HG02885 (cell line): ENCODE results near the gene TFCP2L1.

Experiments
- ATAC-seq: cut with Tn5 transposase; IDR thresholded peaks from one replicate; pipeline ENCODE4 v1.9.1; 2021; ENCODE audit warnings: mild to moderate bottlenecking; ENCODE audit not compliant: unreplicated experiment, poor library complexity

The TFCP2L1 gene

DNA sequence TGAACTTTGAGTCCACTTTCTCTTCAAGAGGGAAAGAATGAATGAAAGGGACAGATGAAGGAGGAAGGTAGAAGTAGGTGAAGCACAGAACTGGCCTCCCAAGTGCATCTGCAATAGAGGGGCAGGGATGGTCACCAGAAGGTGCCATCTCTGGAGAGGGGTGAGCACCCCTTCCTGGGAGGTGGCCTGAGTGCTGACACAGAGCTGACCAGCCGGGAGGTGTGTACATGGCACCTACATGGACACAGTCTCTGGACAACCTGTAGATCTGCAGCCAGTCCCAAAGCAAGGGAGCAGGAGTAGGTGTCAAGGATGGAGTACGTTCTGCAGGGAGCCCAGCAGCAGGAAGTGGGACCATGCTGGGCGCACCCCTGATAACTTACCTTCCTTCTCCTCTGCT lies 83.2 kb downstream of the TFCP2L1 start:
- no peak for ATAC-seq

DNA sequence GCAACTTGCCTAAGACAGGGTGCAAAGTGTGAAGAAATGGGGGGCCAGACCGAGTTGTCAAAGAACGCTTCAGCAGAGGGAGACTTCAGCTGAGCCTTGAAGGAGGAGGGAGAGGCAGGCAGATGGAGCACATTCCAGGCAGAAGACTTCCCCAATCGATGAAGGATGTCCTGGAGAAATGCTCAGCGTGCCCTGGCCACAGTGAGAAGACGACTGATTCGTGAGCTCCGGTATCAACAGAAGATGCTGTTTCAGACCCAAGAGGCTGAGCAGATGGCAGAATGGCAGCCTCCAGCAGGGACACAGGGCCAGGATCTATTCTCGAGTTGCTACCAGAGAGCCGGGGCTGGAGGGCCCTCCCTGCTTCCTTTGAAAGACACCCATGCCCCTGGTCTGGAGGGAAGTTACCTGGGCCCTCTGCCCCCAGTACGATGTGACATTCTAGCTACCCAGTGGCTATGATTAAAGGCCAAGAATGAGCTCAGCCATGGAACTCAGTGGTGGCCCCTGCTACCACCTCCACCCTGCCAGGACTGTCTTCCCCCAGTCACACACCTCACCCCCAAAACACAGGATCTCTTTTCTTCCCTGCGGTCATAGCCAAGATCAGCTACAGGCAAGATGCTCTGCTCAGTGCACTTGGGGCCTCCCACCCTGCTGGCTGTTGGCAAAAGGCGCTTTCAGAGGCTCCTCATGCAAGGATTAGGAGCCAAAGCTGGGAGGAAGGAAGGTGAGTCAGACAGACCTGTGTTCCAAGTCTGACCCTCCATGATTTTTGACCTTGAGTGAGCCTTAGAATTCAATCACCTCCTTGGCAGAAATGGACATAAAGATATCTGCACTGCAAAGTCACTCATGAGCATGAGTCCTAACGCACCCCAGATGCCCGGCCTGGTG lies 84.3 kb downstream of the TFCP2L1 start:
- no peak for ATAC-seq

DNA sequence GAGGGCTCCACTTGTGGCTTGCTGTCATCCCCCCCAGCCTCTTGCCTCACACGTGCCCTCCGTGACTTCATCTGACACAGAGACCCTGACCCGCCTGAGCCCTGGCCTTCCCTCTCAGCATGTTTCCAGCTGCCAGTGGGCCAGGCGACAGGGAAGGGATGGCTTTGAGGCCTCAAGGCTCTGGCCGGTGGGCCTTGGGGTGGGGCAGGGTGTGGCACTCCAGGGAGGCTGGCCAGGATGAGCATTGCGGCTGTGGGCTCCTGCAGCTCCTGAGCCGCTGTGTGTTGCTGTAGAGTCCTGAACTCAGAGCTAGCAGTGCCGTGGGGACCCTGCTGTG lies 85.0 kb downstream of the TFCP2L1 start:
- ATAC-seq = no peak

DNA sequence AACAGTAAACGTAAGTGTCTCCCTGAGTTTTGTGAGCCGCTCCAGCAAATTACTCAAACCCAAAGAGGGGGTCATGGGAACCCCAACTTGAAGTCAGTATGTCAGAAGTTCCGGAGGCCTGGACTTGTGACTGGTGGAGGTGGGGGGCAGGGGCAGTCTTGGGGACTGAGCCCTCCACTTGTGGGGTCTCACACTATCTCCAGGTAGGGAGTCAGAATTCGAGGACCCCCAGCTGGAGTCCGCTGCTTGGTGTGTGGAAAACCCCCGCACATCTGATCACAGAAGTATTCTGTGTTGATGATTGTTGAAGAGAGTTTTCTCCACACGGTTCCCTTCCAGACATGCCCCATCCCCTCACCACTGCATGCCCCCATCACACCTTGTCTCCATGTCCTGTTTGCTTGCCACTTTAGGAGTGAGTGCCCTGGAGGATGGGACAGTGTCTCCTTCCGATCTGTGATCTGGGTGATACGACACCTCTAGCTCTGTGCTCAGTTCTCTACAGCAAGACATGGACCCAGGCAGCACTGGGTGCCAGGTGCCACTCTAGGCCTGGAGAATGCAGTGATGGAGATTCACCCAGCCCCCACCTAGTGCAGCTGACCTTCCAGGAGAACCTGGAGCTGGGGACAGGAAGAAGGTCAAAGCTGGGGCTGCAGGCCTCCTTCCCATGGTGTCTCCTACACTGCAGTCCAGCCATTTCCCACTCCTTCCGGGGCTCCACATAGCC lies 85.6 kb downstream of the TFCP2L1 start:
- ATAC-seq = no peak

GRCh38 chr2:121197369-121198091 lies 87.5 kb downstream of the TFCP2L1 start:
- no peak for ATAC-seq

GRCh38 chr2:121196849-121197155 lies 88.2 kb downstream of the TFCP2L1 start:
- ATAC-seq = no peak

GRCh38 chr2:121196132-121196848 lies 88.7 kb downstream of the TFCP2L1 start:
- no peak for ATAC-seq

DNA sequence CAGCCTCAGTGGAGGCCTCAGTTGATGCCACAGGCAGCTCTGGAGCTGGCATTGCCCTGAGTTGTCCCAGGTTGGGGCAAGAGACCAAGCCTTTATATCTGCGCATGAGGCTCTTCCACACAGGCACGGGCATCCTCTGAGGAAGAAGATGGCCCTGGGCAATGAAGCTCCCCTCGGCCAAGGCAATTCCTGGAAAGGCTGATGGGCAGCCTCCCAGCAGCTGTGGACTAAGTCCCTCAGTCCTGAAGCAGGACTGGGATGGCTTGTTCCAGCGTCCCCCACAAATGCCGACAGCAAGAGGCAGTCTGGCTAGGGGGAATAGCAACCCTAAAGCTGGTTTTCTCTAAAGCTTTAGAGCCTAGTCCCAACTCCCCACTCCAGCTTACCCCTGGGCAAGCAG lies 90.0 kb downstream of the TFCP2L1 start:
- no peak for ATAC-seq

DNA sequence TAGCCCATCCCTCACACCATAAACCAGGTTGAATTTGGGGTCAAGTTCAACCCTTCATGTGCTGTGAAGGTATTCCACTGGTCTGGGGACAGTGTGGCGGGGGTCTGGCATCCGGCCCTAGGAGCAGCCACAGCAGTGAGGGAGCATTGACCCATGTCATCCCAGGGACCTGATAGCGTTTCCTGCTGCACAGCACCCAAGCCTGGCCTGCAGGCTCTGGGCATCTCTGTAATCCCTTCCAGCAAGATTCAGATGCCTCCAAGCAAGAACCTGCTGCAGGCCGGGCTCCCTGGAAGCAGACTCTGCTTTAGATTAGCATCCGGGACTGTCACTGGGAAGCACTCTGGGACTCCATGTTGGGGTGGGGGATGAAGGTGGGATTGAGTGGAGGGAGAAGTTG lies 90.4 kb downstream of the TFCP2L1 start:
- ATAC-seq = no peak

GRCh38 chr2:121193185-121193584 lies 91.8 kb downstream of the TFCP2L1 start:
- no peak for ATAC-seq

DNA sequence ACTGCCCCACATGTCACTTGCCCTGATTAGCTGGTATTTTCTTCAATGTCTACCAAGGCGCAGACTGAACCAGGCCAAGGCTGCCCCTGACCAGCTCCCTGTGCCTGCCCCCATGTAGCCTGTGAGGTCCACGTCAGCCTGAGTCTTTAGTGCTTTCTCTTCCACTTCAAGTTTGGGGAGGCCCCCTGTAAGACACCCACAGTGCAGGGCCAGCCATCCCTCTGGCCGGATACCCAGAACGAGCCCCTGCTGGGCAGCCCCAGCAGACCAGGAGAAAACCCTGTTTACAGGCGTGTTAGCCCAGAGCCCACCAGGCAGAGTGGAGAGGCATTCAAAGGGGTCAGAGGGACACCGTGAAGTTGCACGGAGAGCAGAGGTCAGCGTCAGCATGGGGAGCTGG lies 92.4 kb downstream of the TFCP2L1 start:
- ATAC-seq = no peak

DNA sequence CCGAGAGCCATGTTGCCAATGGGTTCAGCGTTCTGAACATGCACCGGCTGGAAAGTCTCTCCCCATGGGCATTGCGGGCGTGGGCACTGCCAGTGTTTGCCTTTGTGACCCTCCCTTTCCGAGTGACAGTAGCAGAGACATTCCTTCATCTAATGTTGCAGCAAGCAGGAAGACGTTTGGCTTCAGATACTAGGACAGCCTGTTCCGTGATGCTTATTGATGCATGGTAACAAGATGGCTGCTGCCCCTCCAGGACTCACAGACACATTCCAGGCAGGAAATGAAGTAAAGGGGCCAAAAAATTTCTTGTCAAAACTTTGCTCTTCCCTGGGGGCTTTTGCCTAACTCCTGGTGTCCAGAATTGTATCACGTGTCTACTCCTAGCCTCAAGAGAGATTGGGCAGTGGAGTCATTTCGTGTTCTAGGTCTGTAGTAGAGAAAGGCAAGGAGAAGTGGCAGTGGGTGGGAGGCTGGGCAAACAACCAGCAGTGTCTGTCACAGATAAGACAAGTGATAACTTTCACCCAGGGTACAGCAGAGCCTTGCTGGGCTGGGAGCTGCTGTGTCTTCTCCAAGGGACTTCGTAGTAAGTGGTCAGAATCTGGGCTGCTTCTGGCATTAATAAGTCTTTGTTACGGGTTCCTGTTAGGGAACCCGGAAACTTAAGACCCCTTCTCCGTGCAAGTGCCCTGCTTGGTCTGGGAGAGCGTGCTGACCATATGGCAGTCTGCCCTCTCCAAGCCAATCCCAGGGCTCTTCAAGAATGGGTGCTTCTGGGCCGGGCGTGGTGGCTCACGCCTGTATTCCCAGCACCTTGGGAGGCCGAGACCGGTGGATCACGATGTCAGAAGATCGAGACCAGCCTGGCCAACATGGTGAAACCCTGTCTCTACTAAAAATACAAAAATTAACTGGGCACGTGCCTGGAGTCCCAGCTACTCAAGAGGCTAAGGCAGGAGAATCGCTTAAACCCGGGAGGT lies 93.5 kb downstream of the TFCP2L1 start:
- no peak for ATAC-seq

GRCh38 chr2:121189661-121190381 lies 95.2 kb downstream of the TFCP2L1 start:
- no peak for ATAC-seq

- ATAC-seq = no peak
Measured at GRCh38 chr2:121189011-121189410, 96.0 kb downstream of the TFCP2L1 start.

GRCh38 chr2:121187982-121188411 lies 97.0 kb downstream of the TFCP2L1 start:
- no peak for ATAC-seq

DNA sequence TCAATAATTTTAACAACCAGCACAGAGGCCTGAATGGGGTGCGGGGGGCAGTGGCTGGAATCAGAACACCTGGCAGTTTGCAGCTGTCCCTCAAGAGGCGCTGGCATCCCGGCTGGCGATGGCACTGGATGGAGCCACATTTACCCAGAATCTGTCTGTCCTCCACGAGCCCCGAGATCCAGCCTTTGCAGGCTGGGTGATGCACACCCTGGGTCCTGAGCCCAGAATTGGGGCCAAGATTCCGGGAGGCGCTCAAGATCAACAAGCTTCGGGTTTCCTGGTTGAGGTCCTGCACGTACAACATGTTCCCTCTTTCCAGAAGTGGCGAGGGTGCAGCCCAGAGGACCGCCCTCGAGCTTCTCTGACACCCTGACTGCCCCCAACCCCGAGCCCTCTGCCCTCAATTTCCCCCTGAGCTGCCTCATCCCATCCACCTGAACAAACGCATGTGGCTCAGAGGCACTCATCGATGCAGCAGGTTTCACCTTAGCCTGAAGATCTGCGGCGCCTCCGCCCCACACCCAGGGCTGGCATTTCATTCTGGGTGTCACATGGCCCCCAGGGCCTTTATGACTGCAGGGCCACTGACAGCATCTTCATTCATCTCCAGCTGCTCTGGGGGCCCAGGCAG lies 97.5 kb downstream of the TFCP2L1 start:
- ATAC-seq = no peak

GRCh38 chr2:121186261-121186660 lies 98.7 kb downstream of the TFCP2L1 start:
- ATAC-seq = no peak

GRCh38 chr2:121185571-121186074 lies 99.4 kb downstream of the TFCP2L1 start:
- no peak for ATAC-seq
